Activated naive CD4-positive, alpha-beta T cell treated with anti-CD3 and anti-CD28 coated beads for 36 hours (primary cell): ENCODE results near the gene FAM98C. TPM values are rescaled to one million over a fixed set of nuclear protein-coding genes. Genes with fewer than 3 reads are reported as not detected.
A peak's percentile ranks its signal among the peaks of the same experiment; 100 is the strongest.
"Not testable (repeated sequence)": the region's sequence is repeated elsewhere in the genome, so short reads cannot be mapped to it uniquely, and the experiment has no call there.

Source experiments
- CTCF ChIA-PET: fragments of 350-600 bp; sonication (Branson Sonifier 250); formaldehyde crosslinking; loops from one replicate; lab custom pipeline; 2021; ENCODE audit warnings: antibody characterized with exemption; lab: Charles Lee
- DNase-seq: peaks from one replicate; pipeline ENCODE4 v3.0.0-alpha.2; 2020
- H3K27ac Mint-ChIP-seq: one replicate; pipeline ENCODE4 v1.8.0; 2021; ENCODE audit warnings: mild to moderate bottlenecking, mixed read lengths
- H3K27me3 Mint-ChIP-seq: one replicate; pipeline ENCODE4 v1.8.0; 2021; ENCODE audit warnings: low read depth, mixed read lengths
- H3K36me3 Mint-ChIP-seq: one replicate; pipeline ENCODE4 v1.8.0; 2021; ENCODE audit warnings: low read depth, mixed read lengths
- H3K4me1 Mint-ChIP-seq: one replicate; pipeline ENCODE4 v1.8.0; 2021; ENCODE audit warnings: low read depth, mixed read lengths
- H3K4me3 Mint-ChIP-seq: one replicate; pipeline ENCODE4 v1.8.0; 2021; ENCODE audit warnings: mild to moderate bottlenecking, moderate library complexity, mixed read lengths
- H3K9me3 Mint-ChIP-seq: one replicate; pipeline ENCODE4 v1.8.0; 2021; ENCODE audit warnings: mixed read lengths
- intact Hi-C: fragments of 100-400 bp; cut with micrococcal nuclease; formaldehyde crosslinking; loops from one replicate; pipeline ENCODE4 v1.15.1; 2023
- total RNA-seq, 2 experiments: library from RNA; stranded (reverse); gene quantifications; one replicate each; pipeline ENCODE4 v1.2.3, GENCODE V29; 2021

FAM98C gene
- 10 to 100 TPM; 21.5 to 27.0 TPM for total RNA-seq

- intact Hi-C loops, result loop anchor here (1.0 to 10.0 kb wide), 10 partner anchors 24 to 528 kb away; partner anchors contain the start of genes ECH1, MRPS12, PSMD8 and RASGRP4
- Mint-ChIP-seq H3K4me1 (peaks cover 15% of the 10 kb centered on the region), H3K36me3 (peaks cover 11% of the 10 kb centered on the region), H3K27ac (peak within 1 kb of the TSS; percentile 84), H3K4me3 (peak within 1 kb of the TSS; percentile 90), H3K9me3 (no peaks in the 10 kb centered on the region), H3K27me3 (no peaks in the 10 kb centered on the region)
- CTCF ChIA-PET, result interaction anchor here (0.5 to 2.7 kb wide), 40 partner anchors 9 to 640 kb away, joined by 3 to 18 read pairs (median 4); partner anchors contain the start of genes ACTN4, EIF3K, GGN and MAP4K1
- DNase-seq, result peak; percentile 98
Measured at GRCh38 chr19:38402967-38403674, at the start of gene FAM98C. Gene FAM98C (plus strand): TSS chr19:38403093. CDS start chr19:38403154, 61 bp downstream.

DNA sequence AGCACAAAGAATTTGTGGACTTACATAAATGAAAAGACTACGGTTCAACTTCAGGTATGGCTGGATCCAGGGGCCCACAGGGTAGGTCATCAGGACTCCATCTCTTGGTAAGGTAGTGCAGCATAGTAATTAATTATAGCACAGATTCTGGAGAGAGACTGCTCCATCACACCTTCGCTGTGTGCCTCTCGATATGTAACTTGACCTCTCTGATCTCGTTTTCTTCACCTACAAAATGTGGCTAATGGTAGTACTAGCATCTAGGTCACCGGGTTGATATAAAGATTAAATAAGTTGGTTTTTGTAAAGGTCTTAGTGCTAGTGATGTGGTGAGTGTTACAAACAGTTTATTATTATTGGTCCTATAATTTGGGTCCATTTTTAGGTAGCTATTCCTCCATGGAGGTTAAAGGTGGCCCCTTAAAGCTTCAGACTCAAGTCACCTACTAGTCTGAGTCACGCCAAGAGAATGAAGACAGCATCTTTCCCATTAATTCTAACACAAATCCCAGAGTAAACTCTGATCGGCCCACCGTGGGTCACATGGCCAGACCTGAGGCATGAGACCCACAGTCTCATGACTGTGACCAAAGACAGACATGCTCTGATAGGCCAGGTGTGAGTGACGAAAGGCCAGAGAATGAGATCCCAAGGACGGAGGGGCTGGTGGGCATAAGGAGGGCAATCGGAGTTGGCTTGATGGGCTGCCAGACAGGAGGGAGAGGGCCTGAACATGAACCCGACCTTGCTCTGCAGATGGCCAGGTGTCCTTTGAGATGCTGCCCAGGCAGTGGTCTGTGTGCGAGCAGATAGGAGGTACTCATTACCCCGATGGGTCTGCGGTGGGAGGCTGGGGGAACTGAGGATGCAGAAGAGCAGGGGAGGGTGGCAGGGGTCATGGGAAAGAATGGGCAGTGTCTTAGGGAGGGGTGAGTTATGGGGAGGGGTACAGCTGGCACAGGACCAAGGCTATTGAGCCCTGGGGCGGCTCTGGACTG, 46.9 kb upstream of the FAM98C start:
- DNase-seq, result no peak
- intact Hi-C loops, result no loop called here
- Mint-ChIP-seq H3K27me3 (peaks cover 17% of the 10 kb centered on the region), H3K4me1 (peaks cover 3% of the 10 kb centered on the region), H3K4me3 (no peak overlapping the region), H3K9me3 (no peaks in the 10 kb centered on the region), H3K36me3 (no peaks in the 10 kb centered on the region), H3K27ac (no peak overlapping the region)
- CTCF ChIA-PET, result no interaction called here

- no peaks in the 10 kb centered on the region for H3K9me3 Mint-ChIP-seq
- peaks cover 26% of the 10 kb centered on the region for H3K27me3 Mint-ChIP-seq
- intact Hi-C loops, result no loop called here
- no peak overlapping the region for H3K27ac Mint-ChIP-seq
- H3K36me3 Mint-ChIP-seq, result no peaks in the 10 kb centered on the region
- no peak overlapping the region for H3K4me3 Mint-ChIP-seq
- H3K4me1 Mint-ChIP-seq, result peaks cover 8% of the 10 kb centered on the region
- CTCF ChIA-PET, result interaction anchor here (0.8 kb wide), 1 partner anchor 45 kb away, joined by 3 read pairs; the partner anchor contains the start of gene FAM98C
- DNase-seq, result no peak
Measured at GRCh38 chr19:38358071-38358470, 44.8 kb upstream of the FAM98C start.

DNA sequence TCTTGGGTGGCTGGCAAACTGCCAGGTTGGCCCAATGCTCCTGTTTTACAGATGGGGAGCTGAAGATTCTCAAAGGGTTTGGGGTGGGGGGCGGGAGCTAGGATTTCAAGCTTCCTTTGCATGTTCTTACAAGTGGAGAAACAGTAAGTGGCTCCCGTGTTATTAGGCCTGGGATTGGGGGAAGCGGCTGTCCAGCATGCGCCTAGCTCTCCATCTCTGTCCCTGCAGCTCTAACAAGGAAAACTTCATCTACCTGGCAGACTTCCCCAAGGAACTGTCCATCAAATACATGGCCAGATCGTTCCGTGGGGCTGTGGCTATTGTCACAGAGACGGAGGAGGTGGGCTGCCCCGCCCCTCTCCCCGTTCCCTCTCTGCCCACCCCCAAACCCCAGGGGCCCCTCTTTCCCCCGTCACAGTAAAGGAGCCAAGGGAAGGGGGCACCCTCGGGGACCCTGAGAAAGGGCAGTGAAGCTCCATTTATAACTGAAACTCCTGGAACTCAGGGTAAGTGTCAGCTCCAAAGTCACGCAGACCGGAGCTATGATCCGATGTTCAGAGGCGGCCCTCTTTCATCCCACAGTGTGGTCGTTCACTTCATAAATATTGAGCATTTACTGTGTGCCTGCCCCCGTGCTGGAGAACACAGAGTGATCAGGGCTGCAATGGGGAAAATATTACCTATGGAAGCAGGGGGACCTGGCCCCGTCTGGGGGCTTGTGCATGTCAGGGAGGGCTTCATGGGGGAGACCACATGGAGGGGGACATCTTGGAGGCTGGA, 43.5 kb upstream of the FAM98C start:
- H3K27ac Mint-ChIP-seq, result no peak overlapping the region
- CTCF ChIA-PET, result no interaction called here
- H3K4me3 Mint-ChIP-seq, result no peak overlapping the region

GRCh38 chr19:38360351-38360750, 42.5 kb upstream of the FAM98C start:
- peaks cover 26% of the 10 kb centered on the region for H3K27me3 Mint-ChIP-seq
- peak overlapping the region; percentile 78 for H3K4me3 Mint-ChIP-seq
- CTCF ChIA-PET, result interaction anchor here (0.6 to 1.0 kb wide), 2 partner anchors 103 to 116 kb away, joined by 4 to 5 read pairs; no protein-coding TSS in a partner anchor
- H3K4me1 Mint-ChIP-seq, result peaks cover 10% of the 10 kb centered on the region
- no peak overlapping the region for H3K27ac Mint-ChIP-seq
- no peaks in the 10 kb centered on the region for H3K36me3 Mint-ChIP-seq
- no peaks in the 10 kb centered on the region for H3K9me3 Mint-ChIP-seq
- intact Hi-C loops, result loop anchor here (2.0 kb wide), 1 partner anchor 24 kb away; no protein-coding TSS in a partner anchor
- DNase-seq, result no peak

More for the DNA sequence above, 43.5 kb upstream of the FAM98C start:
- DNase-seq, result no peak
- intact Hi-C loops, result loop anchor here (2.0 kb wide), 1 partner anchor 23 kb away; no protein-coding TSS in a partner anchor
- H3K27me3 Mint-ChIP-seq, result peaks cover 26% of the 10 kb centered on the region
- peaks cover 10% of the 10 kb centered on the region for H3K4me1 Mint-ChIP-seq
- H3K36me3 Mint-ChIP-seq, result no peaks in the 10 kb centered on the region
- H3K9me3 Mint-ChIP-seq, result no peaks in the 10 kb centered on the region

GRCh38 chr19:38360839-38361631, 41.9 kb upstream of the FAM98C start:
- H3K4me1 Mint-ChIP-seq, result peaks cover 10% of the 10 kb centered on the region
- peaks cover 27% of the 10 kb centered on the region for H3K27me3 Mint-ChIP-seq
- CTCF ChIA-PET, result interaction anchor here (0.6 to 1.0 kb wide), 2 partner anchors 104 to 117 kb away, joined by 4 to 5 read pairs; no protein-coding TSS in a partner anchor
- no peak for DNase-seq
- intact Hi-C loops, result loop anchor here (2.0 kb wide), 1 partner anchor 24 kb away; no protein-coding TSS in a partner anchor
- no peaks in the 10 kb centered on the region for H3K9me3 Mint-ChIP-seq
- no peak overlapping the region for H3K27ac Mint-ChIP-seq
- peak overlapping the region; percentile 78 for H3K4me3 Mint-ChIP-seq
- no peaks in the 10 kb centered on the region for H3K36me3 Mint-ChIP-seq

- CTCF ChIA-PET, result interaction anchor here (0.9 to 1.2 kb wide), 2 partner anchors 23 to 118 kb away, joined by 3 to 6 read pairs; no protein-coding TSS in a partner anchor
- Mint-ChIP-seq H3K9me3 (no peaks in the 10 kb centered on the region), H3K27me3 (peaks cover 31% of the 10 kb centered on the region), H3K4me1 (peaks cover 10% of the 10 kb centered on the region), H3K36me3 (no peaks in the 10 kb centered on the region), H3K27ac (no peak overlapping the region), H3K4me3 (peak overlapping the region; percentile 78)
- peak; percentile 66 for DNase-seq
- intact Hi-C loops, result loop anchor here (1.0 to 2.0 kb wide), 2 partner anchors 25 to 281 kb away; no protein-coding TSS in a partner anchor
Measured at GRCh38 chr19:38361633-38362075, 41.2 kb upstream of the FAM98C start.

DNA sequence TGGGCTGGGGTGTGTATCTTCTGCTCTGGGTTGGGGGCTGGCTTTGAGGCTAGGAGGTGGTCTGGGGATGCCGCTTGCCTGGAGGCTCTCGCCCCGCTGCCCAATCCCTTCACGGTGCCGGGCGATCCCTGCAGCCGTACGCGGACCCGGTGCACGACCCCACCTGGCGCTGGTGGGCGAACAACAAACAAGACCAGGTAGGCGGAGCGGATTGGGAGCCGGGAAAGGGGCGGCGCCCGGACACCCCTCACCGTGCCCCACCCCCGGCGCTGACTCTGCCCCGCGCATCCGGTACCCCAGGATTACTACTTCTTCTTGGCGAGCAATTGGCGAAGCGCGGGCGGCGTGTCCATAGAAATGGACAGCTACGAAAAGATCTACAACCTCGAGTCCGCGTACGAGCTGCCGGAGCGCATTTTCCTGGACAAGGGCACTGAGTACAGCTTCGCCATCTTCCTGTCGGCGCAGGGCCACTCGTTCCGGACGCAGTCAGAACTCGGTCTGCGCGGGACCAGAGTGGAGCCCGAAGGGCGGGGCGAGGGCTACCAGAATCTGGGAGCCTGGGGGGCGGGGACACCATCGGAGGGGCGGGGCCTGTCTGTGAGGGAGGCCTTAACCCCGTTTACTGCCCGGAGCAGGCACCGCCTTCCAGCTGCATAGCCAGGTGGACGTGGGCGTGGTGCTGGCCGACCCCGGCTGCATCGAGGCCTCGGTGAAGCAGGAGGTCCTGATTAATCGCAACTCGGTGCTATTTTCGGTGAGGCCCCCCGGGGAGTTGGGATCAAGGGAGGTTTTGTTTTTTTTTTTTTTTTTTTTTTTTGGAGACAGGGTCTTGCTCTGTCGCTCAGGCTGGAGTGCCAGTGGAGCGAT, 40.6 kb upstream of the FAM98C start:
- Mint-ChIP-seq H3K9me3 (no peaks in the 10 kb centered on the region), H3K4me3 (peak overlapping the region; percentile 78), H3K4me1 (peaks cover 10% of the 10 kb centered on the region), H3K36me3 (no peaks in the 10 kb centered on the region), H3K27ac (no peak overlapping the region), H3K27me3 (peaks cover 31% of the 10 kb centered on the region)
- CTCF ChIA-PET, result interaction anchor here (0.9 to 1.2 kb wide), 2 partner anchors 24 to 118 kb away, joined by 3 to 6 read pairs; no protein-coding TSS in a partner anchor
- intact Hi-C loops, result loop anchor here (1.0 kb wide), 1 partner anchor 282 kb away; no protein-coding TSS in a partner anchor
- peak; percentile 82 for DNase-seq

- peaks cover 31% of the 10 kb centered on the region for H3K27me3 Mint-ChIP-seq
- not testable (repeated sequence) for H3K4me1 Mint-ChIP-seq, H3K27ac Mint-ChIP-seq, DNase-seq, H3K36me3 Mint-ChIP-seq, H3K9me3 Mint-ChIP-seq
- H3K4me3 Mint-ChIP-seq, result peak overlapping the region; percentile 29
- intact Hi-C loops, result loop anchor here (1.0 kb wide), 1 partner anchor 283 kb away; no protein-coding TSS in a partner anchor
- CTCF ChIA-PET, result interaction anchor here (1.2 kb wide), 1 partner anchor 25 kb away, joined by 3 read pairs; no protein-coding TSS in a partner anchor
Measured at GRCh38 chr19:38362946-38363688, 39.8 kb upstream of the FAM98C start.
